ENCODE measurements around the gene OR4D2. TPM values are rescaled to one million over a fixed set of nuclear protein-coding genes. Genes with fewer than 3 reads are reported as not detected.

Gene OR4D2
- not detected in 2 replicates for total RNA-seq
- long read RNA-seq: 0 reads

DNA sequence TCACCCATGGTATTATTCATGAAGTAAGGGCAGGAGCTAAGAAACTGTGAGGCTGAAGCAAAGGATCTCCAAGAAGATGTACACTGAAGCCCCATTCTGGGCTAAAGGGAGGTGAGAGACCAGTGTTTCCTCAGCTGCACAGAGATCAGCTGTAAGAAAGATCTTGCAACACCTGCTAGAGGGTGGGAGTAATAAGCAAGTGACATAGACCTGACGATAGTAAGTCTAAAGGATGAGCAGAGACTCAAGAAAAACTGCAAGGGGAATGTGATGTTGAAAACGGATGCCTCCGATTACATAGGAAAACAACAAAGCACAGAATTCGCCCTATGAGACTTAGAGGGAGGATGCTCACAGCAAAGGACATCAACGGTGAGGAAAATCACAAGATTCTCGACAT is at the start of gene OR4D2:
Gene OR4D2, plus strand, starts transcription at position 301 of the 400 bp plus-strand sequence. CDS start 2,674 bp downstream, outside the sequence.
- Mint-ChIP-seq H3K4me1 (ENCODE audit: low read depth) (no peaks in the 10 kb centered on the region), H3K4me3 (ENCODE audit: low read depth) (no peak within 1 kb of the TSS), H3K36me3 (ENCODE audit: insufficient read depth) (no peaks in the 10 kb centered on the region), H3K27me3 (peaks cover 84% of the 10 kb centered on the region), H3K27ac (no peak within 1 kb of the TSS), H3K9me3 (ENCODE audit: low read depth) (no peaks in the 10 kb centered on the region)
- DNase-seq (ENCODE audit: low spot score, unreplicated experiment): no peak
- TF ChIP-seq, protein P1, sequence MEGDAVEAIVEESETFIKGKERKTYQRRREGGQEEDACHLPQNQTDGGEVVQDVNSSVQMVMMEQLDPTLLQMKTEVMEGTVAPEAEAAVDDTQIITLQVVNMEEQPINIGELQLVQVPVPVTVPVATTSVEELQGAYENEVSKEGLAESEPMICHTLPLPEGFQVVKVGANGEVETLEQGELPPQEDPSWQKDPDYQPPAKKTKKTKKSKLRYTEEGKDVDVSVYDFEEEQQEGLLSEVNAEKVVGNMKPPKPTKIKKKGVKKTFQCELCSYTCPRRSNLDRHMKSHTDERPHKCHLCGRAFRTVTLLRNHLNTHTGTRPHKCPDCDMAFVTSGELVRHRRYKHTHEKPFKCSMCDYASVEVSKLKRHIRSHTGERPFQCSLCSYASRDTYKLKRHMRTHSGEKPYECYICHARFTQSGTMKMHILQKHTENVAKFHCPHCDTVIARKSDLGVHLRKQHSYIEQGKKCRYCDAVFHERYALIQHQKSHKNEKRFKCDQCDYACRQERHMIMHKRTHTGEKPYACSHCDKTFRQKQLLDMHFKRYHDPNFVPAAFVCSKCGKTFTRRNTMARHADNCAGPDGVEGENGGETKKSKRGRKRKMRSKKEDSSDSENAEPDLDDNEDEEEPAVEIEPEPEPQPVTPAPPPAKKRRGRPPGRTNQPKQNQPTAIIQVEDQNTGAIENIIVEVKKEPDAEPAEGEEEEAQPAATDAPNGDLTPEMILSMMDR (IDR thresholded peaks at IDR 0.05; ENCODE audit: unreplicated experiment): no peak

DNA sequence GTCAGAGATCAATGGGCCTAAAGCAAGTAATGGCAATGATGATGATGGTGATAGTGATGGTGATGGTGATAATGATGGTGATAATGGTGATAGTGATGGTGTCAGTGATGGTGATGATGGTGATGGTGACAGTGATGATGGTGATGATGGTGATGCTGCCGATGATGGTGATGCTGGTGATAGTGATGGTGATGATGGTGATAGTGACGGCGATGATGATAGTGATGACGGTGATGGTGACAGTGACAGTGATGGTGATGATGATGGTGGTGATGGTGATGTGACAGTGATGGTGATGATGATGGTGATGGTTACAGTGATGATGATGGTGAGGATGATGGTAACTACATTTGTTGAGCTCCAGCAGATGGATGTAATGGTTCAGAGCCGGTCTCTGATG is 49.4 kb upstream of the OR4D2 start:
- no peak for DNase-seq (ENCODE audit: low spot score, unreplicated experiment)
- TF ChIP-seq, protein P1 (IDR thresholded peaks at IDR 0.05; ENCODE audit: unreplicated experiment): no peak
- Mint-ChIP-seq H3K4me1 (ENCODE audit: low read depth) (peaks cover 1% of the 10 kb centered on the region), H3K36me3 (ENCODE audit: insufficient read depth) (no peaks in the 10 kb centered on the region), H3K27me3 (peaks cover 28% of the 10 kb centered on the region), H3K4me3 (ENCODE audit: low read depth) (no peak overlapping the region), H3K9me3 (ENCODE audit: low read depth) (no peaks in the 10 kb centered on the region), H3K27ac (no peak overlapping the region)

DNA sequence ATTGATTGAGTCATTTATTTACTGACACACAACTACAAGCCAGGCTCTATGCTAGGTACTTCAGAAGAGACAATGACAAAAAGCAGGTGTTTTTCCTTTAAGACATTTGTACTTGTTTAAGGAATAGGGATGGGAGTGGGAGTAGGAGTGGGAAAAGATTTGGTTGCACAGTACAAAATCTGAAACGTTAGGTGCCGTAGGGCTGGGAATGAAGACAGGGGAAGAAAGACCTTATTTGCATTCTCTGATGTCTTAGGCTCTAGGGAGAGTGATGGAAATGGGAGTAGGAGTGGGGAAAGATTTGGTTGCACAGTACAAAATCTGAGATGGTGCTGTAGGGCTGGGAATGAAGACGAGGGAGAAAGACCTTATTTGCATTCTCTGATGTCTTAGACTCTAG is 47.3 kb upstream of the OR4D2 start:
- no peak overlapping the region for H3K4me3 Mint-ChIP-seq (ENCODE audit: low read depth)
- DNase-seq (ENCODE audit: low spot score, unreplicated experiment): no peak

DNA sequence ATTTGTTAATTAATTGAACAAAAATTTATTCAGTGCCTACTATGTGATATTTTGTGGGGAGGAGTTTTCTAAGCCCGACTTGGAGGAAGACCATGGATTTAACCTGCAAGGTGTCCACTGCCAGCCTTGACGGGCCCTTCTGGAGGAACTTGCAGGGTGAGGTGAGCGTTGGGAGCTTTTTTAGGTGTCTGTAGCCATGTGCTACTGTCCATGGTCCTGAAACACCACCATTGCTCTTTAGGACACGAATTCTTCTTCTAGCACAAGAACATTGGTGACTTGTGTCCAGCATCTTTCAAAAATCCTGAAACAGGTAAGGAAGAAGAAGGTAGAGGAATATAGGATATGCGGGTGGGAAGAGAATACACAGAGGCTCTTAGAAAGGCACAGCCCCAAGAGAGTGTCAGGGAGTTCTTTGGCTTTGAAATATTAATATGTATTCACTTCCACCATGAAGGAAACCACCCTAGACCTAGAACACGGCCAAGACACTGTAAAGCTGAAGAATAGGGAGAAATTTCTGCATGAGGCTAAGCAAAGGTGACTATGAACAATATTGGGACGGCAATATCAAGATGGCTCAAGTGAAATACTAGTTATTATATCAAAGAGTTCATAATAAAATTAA is 46.5 kb upstream of the OR4D2 start:
- Mint-ChIP-seq H3K27ac (no peak overlapping the region), H3K4me1 (ENCODE audit: low read depth) (no peaks in the 10 kb centered on the region), H3K9me3 (ENCODE audit: low read depth) (no peaks in the 10 kb centered on the region), H3K4me3 (ENCODE audit: low read depth) (no peak overlapping the region), H3K27me3 (peaks cover 13% of the 10 kb centered on the region), H3K36me3 (ENCODE audit: insufficient read depth) (no peaks in the 10 kb centered on the region)
- DNase-seq (ENCODE audit: low spot score, unreplicated experiment): peak; percentile 50
- TF ChIP-seq, protein P1 (IDR thresholded peaks at IDR 0.05; ENCODE audit: unreplicated experiment): no peak

More for the DNA sequence above, 47.3 kb upstream of the OR4D2 start:
- peaks cover 17% of the 10 kb centered on the region for H3K27me3 Mint-ChIP-seq
- TF ChIP-seq, protein P1 (IDR thresholded peaks at IDR 0.05; ENCODE audit: unreplicated experiment): no peak
- no peaks in the 10 kb centered on the region for H3K4me1 Mint-ChIP-seq (ENCODE audit: low read depth)
- no peaks in the 10 kb centered on the region for H3K9me3 Mint-ChIP-seq (ENCODE audit: low read depth)
- no peak overlapping the region for H3K27ac Mint-ChIP-seq
- H3K36me3 Mint-ChIP-seq (ENCODE audit: insufficient read depth): no peaks in the 10 kb centered on the region

DNA sequence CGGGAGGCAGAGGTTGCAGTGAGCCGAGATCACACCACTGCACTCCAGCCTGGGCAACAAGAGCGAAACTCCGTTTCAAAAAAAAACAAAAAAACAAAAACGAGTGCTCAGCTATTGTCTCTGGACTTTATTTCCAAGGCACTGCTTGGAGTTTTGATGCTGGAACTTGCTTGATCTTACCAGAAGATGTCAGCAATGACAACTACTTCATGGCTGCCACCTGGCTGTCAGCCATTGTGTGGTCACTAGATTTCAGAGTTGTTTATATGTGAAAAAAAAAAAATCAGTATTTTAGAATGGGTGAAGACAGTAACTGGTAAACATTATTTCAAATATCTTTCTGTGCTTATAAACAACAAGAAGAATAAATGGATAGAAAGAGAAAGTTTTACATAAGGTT is 44.9 kb upstream of the OR4D2 start:
- no peak overlapping the region for H3K4me3 Mint-ChIP-seq (ENCODE audit: low read depth)
- no peak for DNase-seq (ENCODE audit: low spot score, unreplicated experiment)
- H3K27me3 Mint-ChIP-seq: peaks cover 25% of the 10 kb centered on the region
- H3K36me3 Mint-ChIP-seq (ENCODE audit: insufficient read depth): no peaks in the 10 kb centered on the region
- H3K27ac Mint-ChIP-seq: no peak overlapping the region
- TF ChIP-seq, protein P1 (IDR thresholded peaks at IDR 0.05; ENCODE audit: unreplicated experiment): peak; percentile 23
- no peaks in the 10 kb centered on the region for H3K9me3 Mint-ChIP-seq (ENCODE audit: low read depth)
- H3K4me1 Mint-ChIP-seq (ENCODE audit: low read depth): no peaks in the 10 kb centered on the region
